Fibroblast of lung (primary cell): ENCODE results near the gene PDZD4.

ENCODE experiments used
- CTCF ChIP-seq, 2 donors: IDR thresholded peaks in 1 of 2; conservative IDR thresholded peaks in 1 of 2; 1 replicate in 1 of 2; 2 replicates in 1 of 2; pipeline ENCODE4 v1.5.1; 2011 to 2012; ENCODE audit warnings: low read length in 2 of 2, control low read depth in 1 of 2, inconsistent platforms in 1 of 2, low read depth in 1 of 2, mild to moderate bottlenecking in 1 of 2
- EZH2 ChIP-seq: IDR thresholded peaks from 2 replicates; pipeline ENCODE4 v1.5.1; 2012; ENCODE audit warnings: low read length, control low read depth, mild to moderate bottlenecking; ENCODE audit errors: missing control alignments

GRCh38 chrX:153814591-153815315 lies 15.6 kb downstream of the PDZD4 start:
- TF ChIP-seq CTCF (conservative IDR thresholded peaks at IDR 0.05 in 1 of 2, IDR thresholded peaks at IDR 0.05 in 1 of 2; ENCODE audit: low read depth in 1 of 2, low read length in 2 of 2) (no peak), EZH2 (no peak)
